Measurements from ENCODE around the gene SUSD4. TPM values are rescaled to one million over a fixed set of nuclear protein-coding genes. Genes with fewer than 3 reads are reported as not detected.

SUSD4 gene
- total RNA-seq, 1 donor from 2014 or later, result 0.79 TPM

- DNase-seq (ENCODE audit: low read depth) (no peak), FAIRE-seq (no peak)
- H3K4me3 ChIP-seq (ENCODE audit: low read depth, low read length), result no peak overlapping the region
- no peak for TF ChIP-seq CTCF (IDR thresholded peaks at IDR 0.05; ENCODE audit: insufficient read depth, low read length, severe bottlenecking)
- H3K27me3 ChIP-seq (ENCODE audit: control insufficient read depth, insufficient read depth, low read length), result no peaks in the 10 kb centered on the region
- no peaks in the 10 kb centered on the region for H3K36me3 ChIP-seq (ENCODE audit: control insufficient read depth, insufficient read depth, low read length)
Observed at GRCh38 chr1:223226271-223226670, 137.7 kb downstream of the SUSD4 start.

GRCh38 chr1:223225481-223225880, 138.5 kb downstream of the SUSD4 start:
- Histone ChIP-seq H3K4me3 (ENCODE audit: low read depth, low read length) (no peak overlapping the region), H3K36me3 (ENCODE audit: control insufficient read depth, insufficient read depth, low read length) (no peaks in the 10 kb centered on the region), H3K27me3 (ENCODE audit: control insufficient read depth, insufficient read depth, low read length) (no peaks in the 10 kb centered on the region)
- no peak for TF ChIP-seq CTCF (IDR thresholded peaks at IDR 0.05; ENCODE audit: insufficient read depth, low read length, severe bottlenecking)
- FAIRE-seq (no peak), DNase-seq (ENCODE audit: low read depth) (no peak)

- DNase-seq (ENCODE audit: low read depth) (no peak), FAIRE-seq (no peak)
- no peak for TF ChIP-seq CTCF (IDR thresholded peaks at IDR 0.05; ENCODE audit: insufficient read depth, low read length, severe bottlenecking)
- no peak overlapping the region for H3K4me3 ChIP-seq (ENCODE audit: low read depth, low read length)
- H3K36me3 ChIP-seq (ENCODE audit: control insufficient read depth, insufficient read depth, low read length), result no peaks in the 10 kb centered on the region
- H3K27me3 ChIP-seq (ENCODE audit: control insufficient read depth, insufficient read depth, low read length), result no peaks in the 10 kb centered on the region
Observed at GRCh38 chr1:223225061-223225460, 138.9 kb downstream of the SUSD4 start.

GRCh38 chr1:223224465-223224864, 139.5 kb downstream of the SUSD4 start:
- no peak overlapping the region for H3K4me3 ChIP-seq (ENCODE audit: low read depth, low read length)
- no peak for TF ChIP-seq CTCF (IDR thresholded peaks at IDR 0.05; ENCODE audit: insufficient read depth, low read length, severe bottlenecking)
- no peaks in the 10 kb centered on the region for H3K27me3 ChIP-seq (ENCODE audit: control insufficient read depth, insufficient read depth, low read length)
- H3K36me3 ChIP-seq (ENCODE audit: control insufficient read depth, insufficient read depth, low read length), result no peaks in the 10 kb centered on the region
- no peak for FAIRE-seq
- no peak for DNase-seq (ENCODE audit: low read depth)

GRCh38 chr1:223223091-223223995, 140.6 kb downstream of the SUSD4 start:
- DNase-seq (ENCODE audit: low read depth) (no peak), FAIRE-seq (no peak)
- Histone ChIP-seq H3K4me3 (ENCODE audit: low read depth, low read length) (no peak overlapping the region), H3K36me3 (ENCODE audit: control insufficient read depth, insufficient read depth, low read length) (no peaks in the 10 kb centered on the region), H3K27me3 (ENCODE audit: control insufficient read depth, insufficient read depth, low read length) (no peaks in the 10 kb centered on the region)
- no peak for TF ChIP-seq CTCF (IDR thresholded peaks at IDR 0.05; ENCODE audit: insufficient read depth, low read length, severe bottlenecking)
